Occipital lobe (tissue), 2 donors: ENCODE data around the gene AHSP. TPM values are rescaled to one million over a fixed set of nuclear protein-coding genes. Genes with fewer than 3 reads are reported as not detected.
A peak's percentile ranks its signal among the peaks of the same experiment; 100 is the strongest.
"Not testable (repeated sequence)": the region's sequence is repeated elsewhere in the genome, so short reads cannot be mapped to it uniquely, and the experiment has no call there.

Experiments
- DNase-seq: peaks from one replicate; lab custom pipeline; 2025; lab: John Stamatoyannopoulos, UW
- total RNA-seq: library from RNA; depleted of rRNA; stranded (reverse); fragments of >200 nt; gene quantifications from one replicate; pipeline ENCODE4 v1.2.3, GENCODE V29; 2014

The AHSP gene
- total RNA-seq, 1 donor from 2014 or later = 8.1 TPM

GRCh38 chr16:31501226-31501965 lies 26.3 kb upstream of the AHSP start:
- no peak for DNase-seq

DNA sequence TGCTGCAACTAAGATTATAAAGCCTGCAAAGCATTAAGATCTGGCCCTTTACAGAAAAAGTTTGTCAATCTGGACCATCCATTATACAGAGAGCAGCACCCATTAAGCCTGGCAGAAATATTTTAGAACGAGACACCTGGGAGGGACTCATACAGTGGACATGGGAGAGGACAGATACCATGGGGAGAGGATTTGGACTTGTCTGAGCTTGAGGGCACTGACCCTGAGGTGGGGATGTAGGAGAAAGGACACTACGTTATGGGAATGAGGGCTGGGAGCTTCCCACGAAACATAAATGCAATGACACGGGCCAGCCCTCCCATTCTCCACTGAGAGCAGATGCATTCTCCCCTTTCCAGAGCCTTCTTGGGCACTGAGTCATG lies 25.7 kb upstream of the AHSP start:
- DNase-seq = no peak

DNA sequence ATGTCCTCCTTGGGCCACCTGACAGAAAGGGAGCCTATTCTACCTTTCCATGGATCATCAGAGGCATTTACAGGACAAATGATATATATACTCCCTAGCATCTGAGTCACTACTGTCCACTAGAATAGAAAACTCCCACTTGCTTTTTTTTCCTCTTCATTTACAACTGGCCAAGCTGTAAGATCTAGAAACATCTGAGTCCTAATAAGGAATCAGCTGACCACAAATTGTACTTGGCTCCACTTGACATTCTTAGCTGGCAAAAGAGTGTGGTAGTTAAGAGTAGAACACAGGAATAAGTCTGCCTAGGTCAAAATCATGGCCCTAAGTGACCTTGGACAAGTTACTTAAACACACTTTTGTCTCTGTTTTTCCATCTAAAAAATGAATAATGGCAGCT lies 24.7 kb upstream of the AHSP start:
- DNase-seq = no peak

- DNase-seq = not testable (repeated sequence)
These were observed 24.1 kb upstream of the AHSP start for GRCh38 chr16:31503555-31503954.

DNA sequence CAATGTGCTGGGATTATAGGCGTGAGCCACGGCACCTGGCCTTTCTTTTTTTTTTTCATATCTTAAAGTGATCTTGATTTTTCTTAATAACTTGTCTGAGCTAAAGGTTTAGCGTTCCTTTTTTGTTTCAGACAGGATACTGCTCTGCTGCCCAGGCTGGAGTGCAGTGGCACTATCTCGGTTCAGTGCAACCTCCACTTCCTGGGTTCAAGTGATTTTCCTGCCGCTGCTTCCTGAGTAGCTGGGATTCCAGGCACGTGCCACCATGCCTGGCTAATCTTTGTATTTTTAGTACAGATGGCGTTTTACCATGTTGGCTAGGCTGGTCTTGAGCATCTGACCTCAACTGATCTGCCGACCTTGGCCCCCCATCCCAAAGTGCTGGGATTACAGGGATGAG lies 23.5 kb upstream of the AHSP start:
- no peak for DNase-seq

DNA sequence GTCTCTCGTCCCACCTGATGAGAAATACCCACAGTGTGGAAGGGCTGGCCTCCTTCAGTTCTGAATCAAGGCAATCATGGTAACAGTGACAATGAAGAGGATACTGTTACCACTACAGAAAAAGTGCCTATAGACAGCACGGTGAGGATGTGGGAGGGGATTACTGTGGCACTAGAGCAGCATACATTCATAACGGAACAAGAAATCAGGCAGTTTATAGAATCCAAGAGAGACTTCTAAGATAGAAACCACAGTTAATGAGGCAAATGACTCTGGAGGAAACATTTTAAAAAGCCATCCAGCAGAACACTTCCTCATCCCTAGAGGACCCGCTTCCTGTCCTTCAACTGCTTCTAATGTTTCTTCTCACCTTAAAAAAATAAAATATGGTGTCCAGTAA lies 22.2 kb upstream of the AHSP start:
- no peak for DNase-seq

DNA sequence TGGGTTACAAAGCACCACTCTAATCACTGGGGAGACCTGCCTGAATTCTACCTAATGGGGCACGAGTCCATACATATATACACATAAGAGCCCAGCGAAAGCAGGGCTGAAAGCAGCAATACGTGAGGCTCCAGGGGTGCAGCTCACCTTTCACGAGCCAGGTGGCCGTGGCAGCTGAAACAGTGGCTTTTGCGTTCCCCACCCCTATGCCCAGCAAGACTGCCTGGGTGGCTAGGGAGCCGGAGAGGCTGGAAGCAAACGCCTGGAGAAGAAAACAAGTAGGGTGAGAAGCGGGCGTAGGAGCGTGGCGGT lies 20.1 kb upstream of the AHSP start:
- DNase-seq = no peak

DNA sequence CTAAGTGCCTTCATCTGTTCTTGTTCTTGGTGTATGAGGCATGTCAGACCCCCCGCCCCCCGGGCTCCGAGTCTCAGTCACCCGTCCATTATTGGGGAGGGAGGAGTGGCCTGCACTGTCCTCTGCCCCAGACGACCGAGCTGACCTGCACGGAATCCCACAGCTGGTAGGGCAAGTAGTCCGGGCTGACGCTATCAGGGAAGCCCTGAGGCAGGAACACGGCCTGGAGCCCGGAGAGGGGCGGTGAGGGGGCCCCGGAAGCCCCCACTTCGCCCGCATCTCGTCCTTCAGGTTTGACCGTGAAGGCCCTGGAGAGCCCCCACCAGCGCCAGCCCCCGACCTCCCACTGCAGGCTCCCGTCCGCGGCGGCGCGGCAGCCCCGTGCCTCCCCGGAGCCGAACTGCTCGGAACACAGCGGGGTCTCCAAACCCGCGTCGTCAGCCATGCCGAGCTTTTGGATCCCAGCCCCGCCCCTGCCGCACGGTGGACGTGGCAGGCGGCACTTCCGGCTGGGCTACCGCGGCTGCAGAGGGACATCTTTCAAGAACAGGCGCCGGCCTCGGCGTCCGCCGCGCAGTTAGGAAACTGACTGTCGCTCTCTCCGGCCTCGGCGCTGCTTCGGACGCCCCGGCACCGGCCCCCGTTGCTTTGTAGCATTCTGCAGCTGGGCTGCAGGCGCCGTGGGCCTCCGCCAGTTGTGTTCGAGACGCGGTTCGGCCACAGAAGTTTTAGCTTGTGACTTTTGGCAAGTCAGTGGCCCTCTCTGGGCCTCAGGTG lies 19.6 kb upstream of the AHSP start, which contains the start of gene RUSF1:
RUSF1 (minus strand) TSS at position 463 of the 777 bp plus-strand sequence; CDS start at position 445, 18 bp downstream.
- DNase-seq = peak; percentile 86

GRCh38 chr16:31508706-31509195 lies 18.9 kb upstream of the AHSP start:
- DNase-seq = no peak

GRCh38 chr16:31513126-31513525 lies 14.6 kb upstream of the AHSP start:
- no peak for DNase-seq

- no peak for DNase-seq
These were observed 13.8 kb upstream of the AHSP start for GRCh38 chr16:31513884-31514283.

- no peak for DNase-seq
These were observed 9.8 kb upstream of the AHSP start for GRCh38 chr16:31517800-31518402.

GRCh38 chr16:31519759-31520431 lies 7.8 kb upstream of the AHSP start:
- DNase-seq = no peak

GRCh38 chr16:31521368-31521767 lies 6.3 kb upstream of the AHSP start:
- no peak for DNase-seq

DNA sequence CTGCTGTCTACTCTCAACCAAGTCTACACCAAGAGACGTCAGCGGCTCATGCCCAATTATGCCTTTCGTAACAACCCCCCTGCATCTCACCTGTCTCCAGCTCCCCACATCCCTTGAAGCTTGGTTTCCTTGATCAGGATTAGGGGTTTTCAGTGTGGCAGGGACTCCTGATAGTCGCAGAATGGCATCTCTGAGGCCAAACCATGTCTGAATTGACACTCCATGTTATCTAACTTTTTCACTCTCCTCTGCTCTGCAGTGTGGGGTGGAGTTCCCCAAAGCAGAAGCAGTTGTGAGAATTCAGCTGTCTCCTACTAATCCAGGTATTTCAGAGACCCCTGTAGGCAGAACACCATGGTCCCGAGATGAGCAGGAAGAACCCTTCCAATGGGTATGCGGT lies 5.6 kb upstream of the AHSP start:
- DNase-seq = no peak

DNA sequence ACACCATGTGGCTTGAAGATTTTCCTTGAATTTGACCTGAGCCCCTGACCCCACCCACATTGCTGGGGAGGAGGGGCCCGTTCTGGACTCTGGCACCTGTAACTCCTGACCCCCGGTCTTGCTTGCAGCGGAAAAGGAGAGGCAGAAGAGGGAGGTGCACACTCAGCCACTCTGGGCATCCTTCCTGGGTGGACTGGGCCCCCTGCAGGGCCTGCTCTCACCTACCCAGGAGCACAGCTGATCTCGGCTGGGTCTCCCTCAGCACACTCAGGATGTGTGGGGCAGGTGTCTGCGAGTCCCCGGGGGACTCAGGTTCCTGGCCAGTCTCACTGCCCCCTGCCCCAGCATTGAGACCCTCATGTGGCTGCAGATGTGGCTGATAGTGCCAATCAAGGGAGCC lies 3.9 kb upstream of the AHSP start:
- DNase-seq = not testable (repeated sequence)

DNA sequence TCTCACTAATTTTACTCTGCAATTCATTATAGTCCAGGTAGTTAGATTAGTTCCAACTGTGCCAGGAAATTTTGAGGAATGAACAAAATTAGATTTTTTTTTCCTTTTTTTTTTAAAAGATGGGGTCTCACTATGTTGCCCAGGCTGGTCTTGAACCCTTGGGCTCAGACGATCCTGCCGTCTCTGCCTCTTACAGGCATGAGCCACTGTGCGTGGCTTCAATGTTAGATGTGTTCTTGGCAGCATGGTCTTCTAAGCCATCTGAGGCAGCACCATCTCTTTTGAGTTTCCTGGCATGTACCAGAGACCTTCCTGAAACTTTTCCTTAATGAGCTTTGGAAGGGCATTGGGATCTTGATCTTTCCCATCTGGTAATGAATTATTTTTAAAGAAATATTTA lies 2.6 kb upstream of the AHSP start:
- DNase-seq = no peak

- no peak for DNase-seq
These were observed 915 bp downstream of the AHSP start for GRCh38 chr16:31528523-31529107.

GRCh38 chr16:31529108-31529936 lies 1.6 kb downstream of the AHSP start:
- DNase-seq = no peak

DNA sequence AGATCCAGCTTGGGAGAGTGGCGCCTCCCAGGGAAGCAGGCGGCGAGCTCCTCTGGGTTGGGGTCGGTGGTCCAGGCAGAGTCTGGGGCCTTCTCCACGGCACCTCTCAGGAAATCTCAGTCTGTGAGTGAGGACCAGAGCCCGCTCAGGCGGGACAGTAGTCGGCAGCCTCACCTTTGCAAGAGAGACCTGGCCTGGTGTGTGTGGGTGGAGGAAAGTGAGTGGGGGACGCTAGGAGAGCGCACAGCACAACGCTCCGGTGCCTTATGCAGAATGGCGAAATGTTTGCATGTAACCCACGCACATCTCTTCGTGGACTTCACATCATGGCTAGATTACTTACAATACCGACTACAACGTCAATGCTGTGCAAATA lies 2.2 kb downstream of the AHSP start:
- no peak for DNase-seq

- no peak for DNase-seq
These were observed 2.7 kb downstream of the AHSP start for GRCh38 chr16:31530405-31530804.
